HEK293 (cell line): ENCODE results near the gene GTF2F2.

Experiments used
- CTCF ChIA-PET: fragments of 350-600 bp; formaldehyde crosslinking; extraction: SDS; loops from one replicate; lab custom pipeline; 2021; ENCODE audit warnings: antibody characterized with exemption; lab: Yijun Ruan, JAX
- POLR2A ChIA-PET: fragments of 300-600 bp; formaldehyde crosslinking; extraction: SDS; loops from one replicate; lab custom pipeline; 2020; ENCODE audit warnings: antibody characterized with exemption, inconsistent platforms; lab: Yijun Ruan, JAX
- H3K27ac ChIP-seq: fragments of 200-500 bp; sonication (Bioruptor generic); 2 replicates; pipeline ENCODE4 v1.5.1; 2014; ENCODE audit warnings: low read depth, low read length, control low read depth, inconsistent platforms; ENCODE audit errors: extremely low read depth
- H3K36me3 ChIP-seq, 2 experiments: fragments of 200-500 bp in 1 of 2; sonication (Bioruptor generic) in 1 of 2; 1 replicate in 1 of 2; 2 replicates in 1 of 2; pipeline ENCODE4 v1.5.1; 2014 to 2017; ENCODE audit warnings: inconsistent platforms in 2 of 2, low read length in 2 of 2; ENCODE audit not compliant: control insufficient read depth in 2 of 2, insufficient read depth in 1 of 2
- H3K4me1 ChIP-seq: fragments of 200-500 bp; sonication (Bioruptor generic); 2 replicates; pipeline ENCODE4 v1.5.1; 2014; ENCODE audit warnings: mild to moderate bottlenecking, low read length, inconsistent platforms; ENCODE audit not compliant: control insufficient read depth, insufficient read depth
- H3K4me3 ChIP-seq: 2 replicates; pipeline ENCODE4 v1.5.1; 2011; ENCODE audit warnings: low read depth, mild to moderate bottlenecking, control low read depth, low read length, moderate library complexity
- H3K9me3 ChIP-seq: fragments of 200-500 bp; sonication (Bioruptor generic); 2 replicates; pipeline ENCODE4 v1.5.1; 2014; ENCODE audit warnings: low read depth, low read length, inconsistent platforms; ENCODE audit not compliant: control insufficient read depth, insufficient read depth
- AEBP2 ChIP-seq: fragments of 450-650 bp; formaldehyde crosslinking; IDR thresholded peaks from 2 replicates; pipeline ENCODE4 v1.5.1; 2016; ENCODE audit warnings: missing biosample characterization, missing genetic modification characterization, borderline replicate concordance
- GLI2 ChIP-seq: fragments of 450-650 bp; formaldehyde crosslinking; IDR thresholded peaks from 2 replicates; pipeline ENCODE4; 2017; ENCODE audit warnings: missing biosample characterization, missing genetic modification characterization, low read depth, borderline replicate concordance
- KLF1 ChIP-seq: fragments of 450-650 bp; formaldehyde crosslinking; IDR thresholded peaks from 2 replicates; pipeline ENCODE4 v1.5.1; 2016; ENCODE audit warnings: missing biosample characterization, missing genetic modification characterization
- PRDM4 ChIP-seq: fragments of 450-650 bp; formaldehyde crosslinking; IDR thresholded peaks from 2 replicates; pipeline ENCODE4 v1.5.1; 2017; ENCODE audit warnings: missing biosample characterization, missing genetic modification characterization
- SALL2 ChIP-seq: fragments of 450-650 bp; formaldehyde crosslinking; IDR thresholded peaks from 2 replicates; pipeline ENCODE4 v1.5.0; 2017; ENCODE audit warnings: missing biosample characterization, mild to moderate bottlenecking, missing genetic modification characterization, borderline replicate concordance
- SP7 ChIP-seq: fragments of 450-650 bp; formaldehyde crosslinking; IDR thresholded peaks from 2 replicates; pipeline ENCODE4 v1.5.1; 2016; ENCODE audit warnings: missing biosample characterization, missing genetic modification characterization
- ZNF549 ChIP-seq: fragments of 450-650 bp; IDR thresholded peaks from 2 replicates; pipeline ENCODE4 v1.5.1; 2018; ENCODE audit warnings: missing biosample characterization, missing genetic modification characterization, mild to moderate bottlenecking, inconsistent platforms, moderate library complexity
- ZNF610 ChIP-seq: fragments of 450-650 bp; formaldehyde crosslinking; IDR thresholded peaks from 2 replicates; pipeline ENCODE4 v1.5.1; 2016; ENCODE audit warnings: missing biosample characterization, missing genetic modification characterization, borderline replicate concordance
- ZSCAN16 ChIP-seq: fragments of 450-650 bp; formaldehyde crosslinking; IDR thresholded peaks from 2 replicates; pipeline ENCODE4 v1.5.1; 2016; ENCODE audit warnings: missing biosample characterization, missing genetic modification characterization
- TF ChIP-seq, protein P1 (sequence below): fragments of 450-650 bp; formaldehyde crosslinking; IDR thresholded peaks from 2 replicates; pipeline ENCODE4 v1.5.1; 2017; ENCODE audit warnings: missing biosample characterization, missing genetic modification characterization
- TF ChIP-seq, protein P2 (sequence below): fragments of 450-650 bp; formaldehyde crosslinking; IDR thresholded peaks from 2 replicates; pipeline ENCODE4 v1.5.1; 2016; ENCODE audit warnings: missing biosample characterization, missing genetic modification characterization
- TF ChIP-seq, protein P3 (sequence below): fragments of 450-650 bp; formaldehyde crosslinking; IDR thresholded peaks from 2 replicates; pipeline ENCODE4 v1.5.1; 2016; ENCODE audit warnings: missing biosample characterization, missing genetic modification characterization
- TF ChIP-seq, protein P4 (sequence below): fragments of 450-650 bp; formaldehyde crosslinking; conservative IDR thresholded peaks from 2 replicates; pipeline ENCODE4 v1.5.1; 2016; ENCODE audit warnings: low read depth, missing biosample characterization, missing genetic modification characterization
- TF ChIP-seq, protein P5 (sequence below): fragments of 450-650 bp; formaldehyde crosslinking; IDR thresholded peaks from 2 replicates; pipeline ENCODE4 v1.5.1; 2016; ENCODE audit warnings: missing biosample characterization, missing genetic modification characterization

GTF2F2 gene

DNA sequence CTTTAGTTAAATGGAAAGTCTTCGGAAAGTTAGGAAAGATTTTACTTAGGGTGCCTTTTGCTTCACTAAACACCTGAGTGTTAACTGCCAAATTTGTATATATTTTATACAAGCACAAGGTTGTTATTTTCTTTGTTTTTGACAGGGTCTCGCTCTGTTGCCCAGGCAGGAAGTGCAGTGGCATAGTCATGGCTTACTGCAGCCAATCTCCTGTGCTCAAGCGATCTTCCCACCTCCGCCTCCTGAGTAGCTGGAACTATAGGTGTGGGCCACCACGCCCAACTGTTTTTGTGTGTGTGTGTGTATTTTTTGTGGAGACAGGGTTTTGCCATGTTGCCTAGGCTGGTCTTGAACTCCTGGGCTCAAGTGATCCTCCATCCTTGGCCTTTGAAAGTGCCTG, 64.4 kb downstream of the GTF2F2 start:
- Histone ChIP-seq H3K9me3 (no peaks in the 10 kb centered on the region), H3K4me3 (no peak overlapping the region), H3K27ac (no peak overlapping the region), H3K4me1 (peaks cover 3% of the 10 kb centered on the region), H3K36me3 (no peaks in the 10 kb centered on the region)
- TF ChIP-seq, protein P1, sequence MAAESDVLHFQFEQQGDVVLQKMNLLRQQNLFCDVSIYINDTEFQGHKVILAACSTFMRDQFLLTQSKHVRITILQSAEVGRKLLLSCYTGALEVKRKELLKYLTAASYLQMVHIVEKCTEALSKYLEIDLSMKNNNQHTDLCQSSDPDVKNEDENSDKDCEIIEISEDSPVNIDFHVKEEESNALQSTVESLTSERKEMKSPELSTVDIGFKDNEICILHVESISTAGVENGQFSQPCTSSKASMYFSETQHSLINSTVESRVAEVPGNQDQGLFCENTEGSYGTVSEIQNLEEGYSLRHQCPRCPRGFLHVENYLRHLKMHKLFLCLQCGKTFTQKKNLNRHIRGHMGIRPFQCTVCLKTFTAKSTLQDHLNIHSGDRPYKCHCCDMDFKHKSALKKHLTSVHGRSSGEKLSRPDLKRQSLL (tag by site-specific recombination), result no peak
- TF ChIP-seq AEBP2 (tag by site-specific recombination), result no peak
- TF ChIP-seq, protein P2, sequence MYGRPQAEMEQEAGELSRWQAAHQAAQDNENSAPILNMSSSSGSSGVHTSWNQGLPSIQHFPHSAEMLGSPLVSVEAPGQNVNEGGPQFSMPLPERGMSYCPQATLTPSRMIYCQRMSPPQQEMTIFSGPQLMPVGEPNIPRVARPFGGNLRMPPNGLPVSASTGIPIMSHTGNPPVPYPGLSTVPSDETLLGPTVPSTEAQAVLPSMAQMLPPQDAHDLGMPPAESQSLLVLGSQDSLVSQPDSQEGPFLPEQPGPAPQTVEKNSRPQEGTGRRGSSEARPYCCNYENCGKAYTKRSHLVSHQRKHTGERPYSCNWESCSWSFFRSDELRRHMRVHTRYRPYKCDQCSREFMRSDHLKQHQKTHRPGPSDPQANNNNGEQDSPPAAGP (tag by site-specific recombination), result no peak
- no peak for TF ChIP-seq ZNF549 (tag by site-specific recombination)
- TF ChIP-seq PRDM4, result no peak
- TF ChIP-seq SP7, result no peak
- TF ChIP-seq, protein P3, sequence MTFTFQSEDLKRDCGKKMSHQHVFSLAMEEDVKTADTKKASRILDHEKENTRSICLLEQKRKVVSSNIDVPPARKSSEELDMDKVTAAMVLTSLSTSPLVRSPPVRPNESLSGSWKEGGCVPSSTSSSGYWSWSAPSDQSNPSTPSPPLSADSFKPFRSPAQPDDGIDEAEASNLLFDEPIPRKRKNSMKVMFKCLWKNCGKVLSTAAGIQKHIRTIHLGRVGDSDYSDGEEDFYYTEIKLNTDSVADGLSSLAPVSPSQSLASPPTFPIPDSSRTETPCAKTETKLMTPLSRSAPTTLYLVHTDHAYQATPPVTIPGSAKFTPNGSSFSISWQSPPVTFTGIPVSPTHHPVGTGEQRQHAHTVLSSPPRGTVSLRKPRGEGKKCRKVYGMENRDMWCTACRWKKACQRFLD, result no peak
- TF ChIP-seq ZNF610, result no peak
- no peak for TF ChIP-seq ZSCAN16 (tag by site-specific recombination)
- TF ChIP-seq, protein P4, sequence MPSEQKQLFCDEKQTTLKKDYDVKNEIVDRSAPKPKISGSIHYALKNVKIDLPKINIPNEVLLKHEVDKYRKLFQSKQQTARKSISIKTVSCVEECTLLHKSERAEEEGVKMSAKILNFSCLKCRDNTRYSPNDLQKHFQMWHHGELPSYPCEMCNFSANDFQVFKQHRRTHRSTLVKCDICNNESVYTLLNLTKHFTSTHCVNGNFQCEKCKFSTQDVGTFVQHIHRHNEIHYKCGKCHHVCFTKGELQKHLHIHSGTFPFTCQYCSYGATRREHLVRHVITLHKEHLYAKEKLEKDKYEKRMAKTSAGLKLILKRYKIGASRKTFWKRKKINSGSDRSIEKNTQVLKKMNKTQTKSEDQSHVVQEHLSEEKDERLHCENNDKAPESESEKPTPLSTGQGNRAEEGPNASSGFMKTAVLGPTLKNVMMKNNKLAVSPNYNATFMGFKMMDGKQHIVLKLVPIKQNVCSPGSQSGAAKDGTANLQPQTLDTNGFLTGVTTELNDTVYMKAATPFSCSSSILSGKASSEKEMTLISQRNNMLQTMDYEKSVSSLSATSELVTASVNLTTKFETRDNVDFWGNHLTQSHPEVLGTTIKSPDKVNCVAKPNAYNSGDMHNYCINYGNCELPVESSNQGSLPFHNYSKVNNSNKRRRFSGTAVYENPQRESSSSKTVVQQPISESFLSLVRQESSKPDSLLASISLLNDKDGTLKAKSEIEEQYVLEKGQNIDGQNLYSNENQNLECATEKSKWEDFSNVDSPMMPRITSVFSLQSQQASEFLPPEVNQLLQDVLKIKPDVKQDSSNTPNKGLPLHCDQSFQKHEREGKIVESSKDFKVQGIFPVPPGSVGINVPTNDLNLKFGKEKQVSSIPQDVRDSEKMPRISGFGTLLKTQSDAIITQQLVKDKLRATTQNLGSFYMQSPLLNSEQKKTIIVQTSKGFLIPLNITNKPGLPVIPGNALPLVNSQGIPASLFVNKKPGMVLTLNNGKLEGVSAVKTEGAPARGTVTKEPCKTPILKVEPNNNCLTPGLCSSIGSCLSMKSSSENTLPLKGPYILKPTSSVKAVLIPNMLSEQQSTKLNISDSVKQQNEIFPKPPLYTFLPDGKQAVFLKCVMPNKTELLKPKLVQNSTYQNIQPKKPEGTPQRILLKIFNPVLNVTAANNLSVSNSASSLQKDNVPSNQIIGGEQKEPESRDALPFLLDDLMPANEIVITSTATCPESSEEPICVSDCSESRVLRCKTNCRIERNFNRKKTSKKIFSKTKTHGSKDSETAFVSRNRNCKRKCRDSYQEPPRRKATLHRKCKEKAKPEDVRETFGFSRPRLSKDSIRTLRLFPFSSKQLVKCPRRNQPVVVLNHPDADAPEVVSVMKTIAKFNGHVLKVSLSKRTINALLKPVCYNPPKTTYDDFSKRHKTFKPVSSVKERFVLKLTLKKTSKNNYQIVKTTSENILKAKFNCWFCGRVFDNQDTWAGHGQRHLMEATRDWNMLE, result no peak
- TF ChIP-seq, protein P5, sequence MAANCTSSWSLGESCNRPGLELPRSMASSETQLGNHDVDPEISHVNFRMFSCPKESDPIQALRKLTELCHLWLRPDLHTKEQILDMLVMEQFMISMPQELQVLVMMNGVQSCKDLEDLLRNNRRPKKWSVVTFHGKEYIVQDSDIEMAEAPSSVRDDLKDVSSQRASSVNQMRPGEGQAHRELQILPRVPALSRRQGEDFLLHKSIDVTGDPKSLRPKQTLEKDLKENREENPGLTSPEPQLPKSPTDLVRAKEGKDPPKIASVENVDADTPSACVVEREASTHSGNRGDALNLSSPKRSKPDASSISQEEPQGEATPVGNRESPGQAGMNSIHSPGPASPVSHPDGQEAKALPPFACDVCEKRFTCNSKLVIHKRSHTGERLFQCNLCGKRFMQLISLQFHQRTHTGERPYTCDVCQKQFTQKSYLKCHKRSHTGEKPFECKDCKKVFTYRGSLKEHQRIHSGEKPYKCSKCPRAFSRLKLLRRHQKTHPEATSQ (tag by site-specific recombination), result no peak
- TF ChIP-seq SALL2 (tag by site-specific recombination), result no peak
- TF ChIP-seq KLF1 (tag by site-specific recombination), result no peak
- TF ChIP-seq GLI2 (tag by site-specific recombination), result no peak
- POLR2A ChIA-PET, result no interaction called here
- CTCF ChIA-PET, result no interaction called here
